Measurements from ENCODE around the gene CACNG7. TPM values are rescaled to one million over a fixed set of nuclear protein-coding genes. Genes with fewer than 3 reads are reported as not detected.
A peak's percentile ranks its signal among the peaks of the same experiment; 100 is the strongest.

The CACNG7 gene
- total RNA-seq, 2 experiments from 2014 or later, result not detected

GRCh38 chr19:53897459-53897858 is 11.6 kb upstream of the CACNG7 start:
- Mint-ChIP-seq H3K9me3 (no peaks in the 10 kb centered on the region), H3K36me3 (no peaks in the 10 kb centered on the region), H3K4me1 (ENCODE audit: low read depth) (no peaks in the 10 kb centered on the region), H3K27me3 (peaks cover 55% of the 10 kb centered on the region), H3K27ac (no peak overlapping the region), H3K4me3 (no peak overlapping the region)
- ChIA-PET CTCF (interaction anchor here (1.7 kb wide), 1 partner anchor 133 kb away, joined by 5 read pairs; no protein-coding TSS in a partner anchor), POLR2A (interaction anchor here (0.5 kb wide), 1 partner anchor 29 kb away, joined by 3 read pairs; no protein-coding TSS in a partner anchor)
- intact Hi-C loops (cut with micrococcal nuclease), result no loop called here
- no peak for DNase-seq

- Mint-ChIP-seq H3K4me1 (ENCODE audit: low read depth) (no peaks in the 10 kb centered on the region), H3K27me3 (peaks cover 56% of the 10 kb centered on the region), H3K27ac (no peak overlapping the region), H3K36me3 (no peaks in the 10 kb centered on the region), H3K4me3 (no peak overlapping the region), H3K9me3 (no peaks in the 10 kb centered on the region)
- ChIA-PET CTCF (interaction anchor here (1.7 kb wide), 1 partner anchor 132 kb away, joined by 5 read pairs; no protein-coding TSS in a partner anchor), POLR2A (no interaction called here)
- DNase-seq, result no peak
- intact Hi-C loops (cut with micrococcal nuclease), result no loop called here
These were observed 10.9 kb upstream of the CACNG7 start for GRCh38 chr19:53898166-53898565.

DNA sequence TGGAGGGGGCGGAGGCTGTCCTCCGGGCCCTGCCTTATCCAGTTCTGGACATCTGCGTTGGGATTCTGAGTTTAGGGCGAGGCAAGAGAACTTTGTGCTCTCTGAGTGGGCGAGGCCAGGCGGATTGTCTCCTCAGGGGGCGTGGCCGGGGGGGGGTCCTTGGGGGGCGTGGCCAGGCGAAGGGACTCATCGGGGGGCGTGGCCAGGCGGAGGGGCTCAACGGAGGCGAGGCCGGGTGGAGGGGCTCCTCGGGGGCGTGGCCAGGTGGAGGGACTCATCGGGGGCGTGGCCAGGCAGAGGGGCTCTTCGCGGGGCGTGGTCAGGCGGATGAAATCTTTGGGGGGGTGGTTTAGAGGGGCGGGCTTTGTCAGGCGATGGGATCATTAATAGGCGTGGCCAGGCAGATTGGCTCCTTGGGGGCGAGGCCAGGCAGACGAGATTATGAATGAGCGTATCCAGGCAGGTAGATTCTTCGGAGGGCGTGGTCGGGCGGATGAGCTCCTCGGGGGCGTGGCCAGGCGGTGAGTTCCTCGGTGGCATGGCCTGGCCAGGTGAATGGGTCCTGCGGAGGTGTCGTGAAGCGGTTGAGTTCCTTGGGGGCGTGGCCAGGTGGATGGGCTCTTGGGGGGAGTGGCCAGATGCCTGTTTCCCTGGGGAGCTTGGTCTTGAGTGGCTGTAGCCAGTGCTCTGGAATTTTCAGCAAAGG is 10.3 kb upstream of the CACNG7 start:
- DNase-seq, result no peak
- H3K27ac Mint-ChIP-seq, result no peak overlapping the region
- H3K4me3 Mint-ChIP-seq, result no peak overlapping the region
- intact Hi-C loops (cut with micrococcal nuclease), result no loop called here
- ChIA-PET POLR2A (no interaction called here), CTCF (no interaction called here)
- H3K9me3 Mint-ChIP-seq, result no peaks in the 10 kb centered on the region
- H3K36me3 Mint-ChIP-seq, result no peaks in the 10 kb centered on the region
- peaks cover 53% of the 10 kb centered on the region for H3K27me3 Mint-ChIP-seq
- H3K4me1 Mint-ChIP-seq (ENCODE audit: low read depth), result no peaks in the 10 kb centered on the region

GRCh38 chr19:53900191-53900860 is 8.8 kb upstream of the CACNG7 start:
- ChIA-PET CTCF (no interaction called here), POLR2A (no interaction called here)
- no peaks in the 10 kb centered on the region for H3K4me1 Mint-ChIP-seq (ENCODE audit: low read depth)
- no peak overlapping the region for H3K4me3 Mint-ChIP-seq
- no peaks in the 10 kb centered on the region for H3K9me3 Mint-ChIP-seq
- H3K27ac Mint-ChIP-seq, result no peak overlapping the region
- DNase-seq, result no peak
- intact Hi-C loops (cut with micrococcal nuclease), result no loop called here
- H3K36me3 Mint-ChIP-seq, result no peaks in the 10 kb centered on the region
- H3K27me3 Mint-ChIP-seq, result peaks cover 56% of the 10 kb centered on the region

DNA sequence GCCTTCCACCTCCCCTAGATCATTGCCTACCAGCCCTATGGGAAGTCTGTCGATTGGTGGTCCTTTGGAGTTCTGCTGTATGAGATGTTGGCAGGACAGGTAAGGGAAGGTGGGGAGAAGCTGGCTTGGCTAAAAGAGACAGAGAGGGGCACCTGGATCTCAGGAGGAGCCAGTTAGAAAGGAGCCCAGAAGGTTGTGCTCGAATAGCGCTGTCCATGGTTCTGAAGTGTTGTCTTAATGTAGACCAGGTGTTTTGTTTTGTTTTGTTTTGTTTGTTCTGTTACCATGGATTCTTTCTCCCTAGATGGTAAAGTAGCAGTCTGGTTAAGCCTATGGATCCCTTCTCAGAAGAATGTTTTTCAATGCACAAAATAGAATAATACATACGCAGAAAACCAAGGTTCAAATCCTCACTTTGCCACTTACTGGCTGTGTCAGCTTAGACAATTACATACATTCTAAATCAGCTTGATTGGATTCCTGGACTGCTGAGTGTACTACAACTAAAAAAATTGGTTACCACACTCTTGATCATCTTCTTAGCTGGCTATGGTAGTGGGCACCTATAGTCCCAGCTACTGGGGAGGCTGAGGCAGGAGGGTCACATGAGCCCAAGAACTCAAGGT is 5.9 kb upstream of the CACNG7 start:
- Mint-ChIP-seq H3K4me1 (ENCODE audit: low read depth) (peaks cover 16% of the 10 kb centered on the region), H3K27me3 (peaks cover 59% of the 10 kb centered on the region), H3K36me3 (no peaks in the 10 kb centered on the region), H3K27ac (no peak overlapping the region), H3K4me3 (no peak overlapping the region), H3K9me3 (no peaks in the 10 kb centered on the region)
- intact Hi-C loops (cut with micrococcal nuclease), result no loop called here
- DNase-seq, result peak; percentile 27
- CTCF ChIA-PET, result interaction anchor here (1.0 kb wide), 1 partner anchor 121 kb away, joined by 3 read pairs; no protein-coding TSS in a partner anchor
- POLR2A ChIA-PET, result no interaction called here

GRCh38 chr19:53904909-53905308 is 4.2 kb upstream of the CACNG7 start:
- no peak overlapping the region for H3K27ac Mint-ChIP-seq
- ChIA-PET POLR2A (no interaction called here), CTCF (interaction anchor here (0.8 kb wide), 1 partner anchor 112 kb away, joined by 3 read pairs; no protein-coding TSS in a partner anchor)
- DNase-seq, result no peak
- no peaks in the 10 kb centered on the region for H3K36me3 Mint-ChIP-seq
- H3K9me3 Mint-ChIP-seq, result no peaks in the 10 kb centered on the region
- no peak overlapping the region for H3K4me3 Mint-ChIP-seq
- peaks cover 22% of the 10 kb centered on the region for H3K4me1 Mint-ChIP-seq (ENCODE audit: low read depth)
- peaks cover 60% of the 10 kb centered on the region for H3K27me3 Mint-ChIP-seq
- intact Hi-C loops (cut with micrococcal nuclease), result loop anchor here (5.0 kb wide), 1 partner anchor 117 kb away; no protein-coding TSS in a partner anchor

- H3K36me3 Mint-ChIP-seq, result no peaks in the 10 kb centered on the region
- H3K4me3 Mint-ChIP-seq, result no peak overlapping the region
- H3K27ac Mint-ChIP-seq, result no peak overlapping the region
- peaks cover 60% of the 10 kb centered on the region for H3K27me3 Mint-ChIP-seq
- H3K4me1 Mint-ChIP-seq (ENCODE audit: low read depth), result peaks cover 22% of the 10 kb centered on the region
- ChIA-PET CTCF (interaction anchor here (1.8 to 2.3 kb wide), 2 partner anchors 118 to 124 kb away, joined by 7 to 24 read pairs; no protein-coding TSS in a partner anchor), POLR2A (no interaction called here)
- intact Hi-C loops (cut with micrococcal nuclease), result loop anchor here (5.0 kb wide), 1 partner anchor 117 kb away; no protein-coding TSS in a partner anchor
- H3K9me3 Mint-ChIP-seq, result no peaks in the 10 kb centered on the region
- DNase-seq, result no peak
These were observed 3.3 kb upstream of the CACNG7 start for GRCh38 chr19:53905787-53906186.

DNA sequence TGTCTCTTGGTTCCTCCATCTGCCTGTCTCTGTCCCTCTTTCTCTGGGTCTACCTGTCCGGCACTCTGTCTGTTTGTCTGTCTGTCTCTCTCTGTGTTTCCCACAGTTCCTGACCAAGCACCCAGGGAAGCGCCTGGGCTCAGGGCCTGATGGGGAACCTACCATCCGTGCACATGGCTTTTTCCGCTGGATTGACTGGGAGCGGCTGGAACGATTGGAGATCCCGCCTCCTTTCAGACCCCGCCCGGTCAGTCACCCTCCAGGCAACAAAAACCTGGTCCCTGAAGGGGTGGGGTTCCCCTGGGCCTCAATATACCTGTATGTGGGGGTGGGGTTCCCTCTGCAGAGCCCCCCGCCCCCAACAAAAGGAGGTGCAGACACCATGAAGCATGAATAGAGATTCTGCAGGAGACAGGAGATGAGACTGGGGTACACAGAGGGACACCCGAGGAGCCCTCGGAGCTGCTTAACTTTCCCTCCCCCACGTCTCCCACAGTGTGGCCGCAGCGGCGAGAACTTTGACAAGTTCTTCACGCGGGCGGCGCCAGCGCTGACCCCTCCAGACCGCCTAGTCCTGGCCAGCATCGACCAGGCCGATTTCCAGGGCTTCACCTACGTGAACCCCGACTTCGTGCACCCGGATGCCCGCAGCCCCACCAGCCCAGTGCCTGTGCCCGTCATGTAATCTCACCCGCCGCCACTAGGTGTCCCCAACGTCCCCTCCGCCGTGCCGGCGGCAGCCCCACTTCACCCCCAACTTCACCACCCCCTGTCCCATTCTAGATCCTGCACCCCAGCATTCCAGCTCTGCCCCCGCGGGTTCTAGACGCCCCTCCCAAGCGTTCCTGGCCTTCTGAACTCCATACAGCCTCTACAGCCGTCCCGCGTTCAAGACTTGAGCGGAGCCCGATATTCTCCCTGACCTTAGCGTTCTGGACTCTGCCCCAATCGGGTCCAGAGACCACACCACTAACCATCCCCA is 2.6 kb upstream of the CACNG7 start:
- H3K4me1 Mint-ChIP-seq (ENCODE audit: low read depth), result peaks cover 22% of the 10 kb centered on the region

DNA sequence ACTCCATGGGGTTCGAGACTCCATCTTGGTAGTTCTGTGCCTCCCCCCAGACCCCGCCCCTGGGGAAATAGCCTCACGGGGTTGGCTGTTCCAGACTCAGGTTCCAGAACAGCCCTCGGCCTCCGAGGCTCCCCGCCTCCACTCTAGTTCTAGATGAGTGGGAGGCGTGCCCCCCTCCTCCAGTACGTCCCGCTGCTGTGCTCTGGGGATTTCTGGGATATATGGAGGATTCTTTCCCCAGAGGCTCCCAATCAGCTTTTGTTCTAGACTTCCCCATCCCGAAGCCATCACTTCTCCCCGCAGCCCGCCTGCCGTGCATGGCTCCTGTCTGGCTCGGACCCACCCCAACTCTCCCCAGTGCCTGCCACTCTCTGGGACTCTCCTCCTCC is 1.9 kb upstream of the CACNG7 start:
- Mint-ChIP-seq H3K27ac (no peak overlapping the region), H3K27me3 (peaks cover 69% of the 10 kb centered on the region), H3K36me3 (no peaks in the 10 kb centered on the region), H3K9me3 (no peaks in the 10 kb centered on the region), H3K4me3 (no peak overlapping the region), H3K4me1 (ENCODE audit: low read depth) (peaks cover 22% of the 10 kb centered on the region)
- ChIA-PET POLR2A (no interaction called here), CTCF (interaction anchor here (0.5 to 2.3 kb wide), 5 partner anchors 40 to 526 kb away, joined by 3 to 24 read pairs (median 3); partner anchors contain the start of gene MYADM)
- intact Hi-C loops (cut with micrococcal nuclease), result loop anchor here (5.0 kb wide), 1 partner anchor 115 kb away; no protein-coding TSS in a partner anchor
- DNase-seq, result no peak

More for the DNA sequence above, 2.6 kb upstream of the CACNG7 start:
- Mint-ChIP-seq H3K27me3 (peaks cover 65% of the 10 kb centered on the region), H3K9me3 (no peaks in the 10 kb centered on the region), H3K4me3 (no peak overlapping the region), H3K36me3 (no peaks in the 10 kb centered on the region), H3K27ac (no peak overlapping the region)
- peak; percentile 76 for DNase-seq
- ChIA-PET POLR2A (no interaction called here), CTCF (interaction anchor here (0.5 to 2.3 kb wide), 5 partner anchors 21 to 527 kb away, joined by 3 to 24 read pairs (median 3); no protein-coding TSS in a partner anchor)
- intact Hi-C loops (cut with micrococcal nuclease), result loop anchor here (5.0 kb wide), 1 partner anchor 116 kb away; no protein-coding TSS in a partner anchor

- ChIA-PET POLR2A (no interaction called here), CTCF (interaction anchor here (1.1 to 2.3 kb wide), 3 partner anchors 40 to 122 kb away, joined by 3 to 24 read pairs (median 7); partner anchors contain the start of gene MYADM)
- Mint-ChIP-seq H3K4me1 (ENCODE audit: low read depth) (peaks cover 22% of the 10 kb centered on the region), H3K27me3 (peaks cover 70% of the 10 kb centered on the region), H3K36me3 (no peaks in the 10 kb centered on the region), H3K27ac (no peak overlapping the region), H3K4me3 (no peak overlapping the region), H3K9me3 (no peaks in the 10 kb centered on the region)
- intact Hi-C loops (cut with micrococcal nuclease), result loop anchor here (1.0 to 5.0 kb wide), 2 partner anchors 70 to 115 kb away; no protein-coding TSS in a partner anchor
- no peak for DNase-seq
These were observed 1.4 kb upstream of the CACNG7 start for GRCh38 chr19:53907690-53908089.
